NCI-H446 (cell line): ENCODE results near the gene GPX1.
"Not testable (repeated sequence)": the region's sequence is repeated elsewhere in the genome, so short reads cannot be mapped to it uniquely, and the experiment has no call there.

ENCODE experiments used
- DNase-seq, 2 experiments: peaks; one replicate each; lab custom pipeline; 2025; lab: John Stamatoyannopoulos, UW

Gene GPX1

GRCh38 chr3:49358217-49358883, at the start of gene GPX1:
GPX1 (minus strand) TSS chr3:49358353; CDS start chr3:49358278, 75 bp downstream.
- peak; percentile 88 to 95 for DNase-seq

GRCh38 chr3:49406571-49407565, 48.7 kb upstream of the GPX1 start:
- DNase-seq, result no peak

GRCh38 chr3:49405570-49405969, 47.4 kb upstream of the GPX1 start:
- DNase-seq, result not testable (repeated sequence)

DNA sequence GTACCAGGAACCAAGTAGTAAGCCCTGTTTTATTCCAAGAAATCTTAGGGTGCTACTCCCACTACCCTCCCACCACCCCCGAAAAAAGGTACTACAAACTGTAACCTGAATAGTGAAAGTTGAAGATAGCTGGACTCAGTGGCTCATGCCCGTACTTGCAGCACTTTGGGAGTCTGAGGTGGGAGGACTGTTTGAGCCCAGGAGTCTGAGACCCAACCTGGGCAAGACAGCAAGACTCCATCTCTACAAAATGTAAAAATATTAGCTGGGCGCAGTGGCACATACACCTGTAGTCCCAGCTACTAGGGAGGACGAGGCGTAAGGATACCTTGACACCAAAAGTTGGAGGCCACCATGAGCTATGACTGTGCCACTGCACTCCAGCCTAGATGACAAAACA, 45.7 kb upstream of the GPX1 start:
- no peak for DNase-seq

- no peak for DNase-seq
Observed at GRCh38 chr3:49401766-49402165, 43.6 kb upstream of the GPX1 start.

DNA sequence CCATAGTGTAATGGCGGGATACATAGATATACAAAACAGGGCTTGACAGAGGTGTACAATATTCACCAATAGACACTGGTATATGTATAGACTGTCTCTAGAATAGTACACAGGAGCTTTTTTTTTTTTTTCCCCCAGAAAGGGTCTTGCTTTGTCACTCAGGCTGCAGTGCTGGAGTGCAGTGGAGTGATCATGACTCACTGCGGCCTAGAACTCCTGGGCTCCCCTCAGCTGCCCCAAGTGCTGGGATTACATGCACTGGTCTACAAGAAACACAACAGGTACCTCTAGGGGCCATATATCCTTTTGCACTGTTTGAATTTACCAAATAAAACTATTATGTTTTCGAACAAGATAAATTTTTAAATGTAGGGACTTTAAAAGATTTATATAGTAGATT, 41.3 kb upstream of the GPX1 start:
- no peak for DNase-seq

DNA sequence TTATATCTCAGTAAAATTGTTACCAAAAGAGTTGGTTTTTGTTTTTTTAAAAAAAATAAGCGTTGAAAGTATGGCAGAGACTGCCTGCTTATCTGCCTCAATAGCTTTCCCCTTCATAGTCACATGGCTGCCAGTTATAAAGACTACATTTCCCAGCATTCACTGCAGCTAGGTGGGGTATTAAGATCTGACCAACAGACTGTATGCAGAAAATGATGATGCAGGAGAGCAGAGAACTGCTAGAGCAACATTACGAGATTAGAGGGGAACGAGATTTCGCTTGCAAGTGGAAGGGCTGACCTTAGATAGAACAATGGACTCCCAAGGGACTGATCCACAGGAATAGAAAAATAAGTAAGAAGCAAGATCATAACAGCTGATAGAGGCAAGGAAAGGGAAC, 39.3 kb upstream of the GPX1 start:
- no peak for DNase-seq

DNA sequence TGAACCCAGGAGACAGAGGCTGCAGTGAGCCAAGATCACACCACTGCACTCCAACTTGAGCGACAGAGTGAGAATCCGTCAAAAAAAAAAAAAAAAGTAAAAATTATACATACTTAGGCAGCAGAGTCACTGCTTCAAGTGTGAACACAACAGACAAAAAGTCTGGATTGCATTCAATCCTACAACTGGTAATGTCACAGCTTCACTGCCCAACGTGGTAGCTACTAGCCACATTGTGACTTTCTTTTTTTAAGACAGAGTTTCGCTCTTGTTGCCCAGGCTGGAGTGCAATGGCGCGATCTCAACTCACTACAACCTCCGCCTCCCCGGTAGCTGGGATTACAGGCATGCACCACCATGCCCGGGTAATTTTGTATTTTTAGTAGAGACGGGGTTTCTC, 33.2 kb upstream of the GPX1 start:
- DNase-seq, result not testable (repeated sequence)

DNA sequence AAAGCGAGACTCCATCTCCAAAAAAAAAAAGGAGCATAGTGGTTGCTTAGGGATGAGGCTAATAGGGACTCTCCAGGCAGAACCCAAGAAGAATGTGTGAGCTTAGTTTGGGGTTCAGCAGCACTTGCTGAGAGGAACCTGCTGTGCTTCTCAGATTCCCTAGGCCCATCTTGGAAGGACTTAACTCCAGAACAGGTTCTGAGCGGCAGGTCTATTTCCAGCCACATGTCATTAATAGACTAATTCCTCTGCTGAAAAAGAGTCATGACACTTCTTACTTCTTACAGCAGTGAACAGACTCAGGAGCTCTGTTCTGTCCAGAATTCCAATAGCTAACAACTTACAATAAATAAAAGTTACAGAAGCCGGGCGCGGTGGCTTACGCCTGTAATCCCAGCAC, 31.1 kb upstream of the GPX1 start:
- DNase-seq, result no peak

DNA sequence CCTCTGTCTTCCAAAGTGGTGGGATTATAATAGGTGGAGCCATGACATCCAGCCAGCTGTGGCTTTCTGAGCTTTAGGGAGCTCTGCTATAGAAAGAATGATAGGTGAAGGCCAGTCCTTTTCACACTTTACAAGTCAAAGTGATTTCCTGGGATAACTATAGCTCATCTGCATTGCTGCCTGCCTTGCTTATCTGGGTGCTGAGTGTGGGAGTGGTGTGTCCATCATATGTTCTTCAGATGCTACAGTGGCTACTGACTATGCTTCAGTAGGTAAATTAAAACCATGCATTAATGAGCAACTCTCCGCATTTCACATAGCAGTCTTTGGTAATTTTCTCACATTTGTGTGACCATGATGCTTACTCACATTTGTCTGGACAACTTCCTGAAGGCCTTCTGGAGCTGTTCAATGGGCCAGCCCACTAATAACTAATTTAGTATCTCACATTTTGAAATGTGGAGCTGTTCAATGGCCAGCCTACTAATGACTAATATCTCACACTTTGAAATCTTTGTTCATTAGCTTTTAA, 30.2 kb upstream of the GPX1 start:
- no peak for DNase-seq

- no peak for DNase-seq
Observed at GRCh38 chr3:49387721-49388120, 29.6 kb upstream of the GPX1 start.

- DNase-seq, result no peak
Observed at GRCh38 chr3:49386056-49386756, 28.1 kb upstream of the GPX1 start.

DNA sequence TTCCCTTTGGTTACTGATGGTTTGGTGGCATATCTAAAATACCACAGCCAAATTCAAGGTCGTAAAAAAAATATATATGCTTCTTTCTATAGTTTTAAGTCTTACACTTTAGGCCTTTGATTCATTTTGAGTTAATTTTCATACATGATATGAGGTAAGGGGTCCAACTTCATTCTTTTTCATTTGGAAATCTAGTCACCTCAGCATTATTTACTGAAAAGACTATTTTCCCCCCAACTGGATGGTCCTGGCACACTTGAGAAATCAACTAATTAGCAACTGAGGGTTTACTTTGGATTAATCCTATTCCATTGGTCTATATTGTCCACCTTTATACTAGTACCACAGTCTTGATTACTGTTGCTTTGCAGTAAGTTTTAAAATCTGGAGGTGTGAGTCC, 27.5 kb upstream of the GPX1 start:
- no peak for DNase-seq

- DNase-seq, result no peak
Observed at GRCh38 chr3:49383387-49383786, 25.2 kb upstream of the GPX1 start.

DNA sequence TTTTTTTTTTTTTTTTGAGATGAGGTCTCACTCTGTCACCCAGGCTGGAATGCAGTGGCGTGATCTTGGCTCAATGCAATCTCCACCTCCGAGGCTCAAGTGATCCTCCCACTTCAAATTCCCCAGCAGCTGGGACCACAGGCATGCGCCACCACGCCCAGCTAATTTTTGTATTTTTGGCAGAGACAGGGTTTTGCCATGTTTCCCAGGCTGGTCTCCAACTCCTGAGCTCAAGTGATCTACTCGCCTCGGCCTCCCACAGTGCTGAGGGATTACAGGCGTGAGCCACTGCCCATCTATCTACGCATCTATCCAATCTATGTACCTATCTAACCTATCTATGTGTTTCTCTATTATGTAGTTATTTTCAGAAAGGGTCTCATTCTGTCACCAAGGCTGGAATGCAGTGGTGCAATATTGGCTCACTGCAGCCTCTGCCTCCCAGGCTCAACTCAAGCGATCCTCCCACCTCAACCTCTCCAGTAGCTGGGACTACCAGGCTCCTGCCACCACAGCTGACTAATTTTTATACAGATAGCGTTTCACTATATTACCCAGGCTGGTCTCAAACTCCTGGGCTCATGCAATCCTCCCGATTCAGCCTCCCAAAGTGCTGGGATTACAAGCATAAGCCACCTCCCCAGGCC, 20.2 kb upstream of the GPX1 start:
- no peak for DNase-seq

DNA sequence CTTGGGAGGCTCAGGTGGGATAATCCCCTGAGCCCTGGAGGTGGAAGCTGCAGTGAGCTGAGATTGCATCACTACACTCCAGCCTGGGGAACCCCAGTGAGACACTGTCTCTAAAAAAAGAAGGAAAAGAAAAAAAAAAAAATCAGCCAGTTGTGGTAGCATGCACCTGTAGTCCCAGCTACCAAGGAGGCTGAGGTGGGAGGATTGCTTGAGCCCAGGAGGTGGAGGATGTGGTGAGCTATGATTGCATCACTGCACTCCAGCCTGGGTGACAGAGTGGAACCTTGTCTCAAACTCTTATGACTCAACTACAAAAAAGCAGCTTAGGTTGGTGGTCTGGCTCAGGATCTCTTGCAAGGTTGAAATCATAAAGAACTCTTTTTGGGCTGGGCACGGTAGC, 19.3 kb upstream of the GPX1 start:
- DNase-seq, result no peak

DNA sequence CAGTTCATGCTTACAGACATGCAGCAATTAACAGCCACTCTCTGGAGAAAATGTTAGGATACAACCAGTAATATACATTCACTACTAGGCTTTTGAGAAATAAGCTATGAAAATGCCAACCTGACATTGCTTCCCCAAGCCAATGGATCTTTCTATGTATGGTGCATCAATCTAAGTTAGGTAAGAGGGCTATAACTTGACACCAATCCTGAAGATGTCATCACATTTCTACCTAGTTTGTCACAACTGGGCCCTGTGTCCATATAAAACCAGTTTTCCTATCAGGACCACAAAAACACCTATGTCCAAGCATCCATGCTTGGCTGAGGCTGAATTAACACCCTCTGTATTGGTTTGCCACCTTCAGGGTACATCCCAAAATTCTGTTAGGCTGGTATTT, 13.8 kb upstream of the GPX1 start:
- no peak for DNase-seq

- DNase-seq, result no peak
Observed at GRCh38 chr3:49370585-49371290, 12.6 kb upstream of the GPX1 start.

- DNase-seq, result no peak
Observed at GRCh38 chr3:49362561-49362960, 4.4 kb upstream of the GPX1 start.

- DNase-seq, result no peak
Observed at GRCh38 chr3:49359623-49360022, 1.5 kb upstream of the GPX1 start.

DNA sequence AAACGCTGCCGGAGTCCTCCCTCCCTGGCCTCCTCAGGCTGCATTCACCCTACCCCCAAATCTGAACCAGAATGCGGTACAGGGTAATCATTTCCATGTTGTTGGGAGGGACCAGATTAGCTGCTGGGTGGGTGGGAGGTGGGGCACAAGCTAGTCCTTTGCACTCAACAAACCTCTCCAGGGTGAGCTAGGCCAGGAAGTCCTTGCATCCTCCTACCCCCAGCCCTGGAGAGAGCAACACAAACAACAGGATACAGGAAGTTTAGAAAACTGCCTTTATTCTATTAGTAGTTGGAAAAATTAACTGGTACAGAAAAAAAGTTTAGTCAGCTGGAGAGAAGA, 702 bp upstream of the GPX1 start:
- no peak for DNase-seq
